GM12878 (cell line): Measurements from ENCODE around the gene SOX14. TPM values are rescaled to one million over a fixed set of nuclear protein-coding genes. Genes with fewer than 3 reads are reported as not detected.

Experiments used
- CTCF ChIP-seq, 3 experiments: IDR thresholded peaks in 2 of 3; conservative IDR thresholded peaks in 1 of 3; 2 replicates each; pipeline ENCODE4 v1.5.1; 2011; ENCODE audit warnings: low read depth in 3 of 3, low read length in 3 of 3, mild to moderate bottlenecking in 3 of 3, control low read depth in 2 of 3, moderate library complexity in 2 of 3, inconsistent platforms in 1 of 3, mixed read lengths in 1 of 3; ENCODE audit not compliant: control insufficient read depth in 2 of 3, insufficient read depth in 1 of 3; ENCODE audit errors: extremely low read depth in 1 of 3
- EGR1 ChIP-seq, 2 experiments: IDR thresholded peaks; 1 replicate in 1 of 2; 2 replicates in 1 of 2; pipeline ENCODE4 v1.6.1; 2011 to 2012; ENCODE audit warnings: low read depth in 2 of 2, low read length in 2 of 2, borderline replicate concordance in 1 of 2, mild to moderate bottlenecking in 1 of 2, moderate library complexity in 1 of 2
- IKZF1 ChIP-seq: fragments of 450-650 bp; conservative IDR thresholded peaks from 2 replicates; pipeline ENCODE4 v1.6.1; 2017; ENCODE audit warnings: antibody characterized with exemption, mild to moderate bottlenecking
- NR2F1 ChIP-seq: fragments of 450-650 bp; conservative IDR thresholded peaks from 2 replicates; pipeline ENCODE4 v1.6.1; 2017; ENCODE audit warnings: mild to moderate bottlenecking
- POLR2AphosphoS2 ChIP-seq: IDR thresholded peaks from 2 replicates; pipeline ENCODE4 v1.6.1; 2011; ENCODE audit warnings: low read depth, mild to moderate bottlenecking, low read length, improper control_type of control experiment, moderate library complexity
- ZBED1 ChIP-seq: IDR thresholded peaks from 2 replicates; pipeline ENCODE4 v1.6.1; 2016; ENCODE audit warnings: borderline replicate concordance
- polyA plus RNA-seq, 11 experiments: library from polyadenylated mRNA; depleted of rRNA in 4 of 11; unstranded in 6 of 11; stranded (reverse) in 5 of 11; fragments of >200 nt; fragmentation: Nextera tagmentation in 4 of 11; fragmentation: Illumina TruSeq in 1 of 11; extraction: Ambion mirVana in 4 of 11; extraction: Trizol in 1 of 11; gene quantifications; 1 replicate in 1 of 11; 2 replicates in 10 of 11; pipeline versions ENCODE4 v1.2.1 to v1.2.3, GENCODE V29; 2011 to 2016; ENCODE audit warnings: inconsistent platforms in 2 of 11, missing spikeins in 2 of 11, low read depth in 1 of 11
- total RNA-seq, 4 experiments: library from RNA; depleted of rRNA in 3 of 4; stranded (reverse); fragments of >200 nt in 3 of 4; fragmentation: Illumina TruSeq in 1 of 4; extraction: Trizol in 1 of 4; gene quantifications; 2 replicates each; pipeline versions ENCODE4 v1.2.1 to v1.2.3, GENCODE V29; 2013 to 2021
- TF ChIP-seq, protein P1 (sequence below): fragments of 450-650 bp; IDR thresholded peaks from 2 replicates; pipeline ENCODE4 v1.6.1; 2017; ENCODE audit warnings: mild to moderate bottlenecking
- TF ChIP-seq, protein P2 (sequence below): fragments of 450-650 bp; IDR thresholded peaks from 2 replicates; pipeline ENCODE4 v1.6.1; 2017; ENCODE audit warnings: mild to moderate bottlenecking, moderate library complexity

SOX14 gene
- total and polyA plus RNA-seq, 10 of the 15 experiments (the other 5 are each of a cell fraction or from before 2014, with no cell fraction given) = 0.11 TPM; not detected in 9

GRCh38 chr3:137787529-137787928, 23.4 kb downstream of the SOX14 start (continued):
- TF ChIP-seq, protein P1, sequence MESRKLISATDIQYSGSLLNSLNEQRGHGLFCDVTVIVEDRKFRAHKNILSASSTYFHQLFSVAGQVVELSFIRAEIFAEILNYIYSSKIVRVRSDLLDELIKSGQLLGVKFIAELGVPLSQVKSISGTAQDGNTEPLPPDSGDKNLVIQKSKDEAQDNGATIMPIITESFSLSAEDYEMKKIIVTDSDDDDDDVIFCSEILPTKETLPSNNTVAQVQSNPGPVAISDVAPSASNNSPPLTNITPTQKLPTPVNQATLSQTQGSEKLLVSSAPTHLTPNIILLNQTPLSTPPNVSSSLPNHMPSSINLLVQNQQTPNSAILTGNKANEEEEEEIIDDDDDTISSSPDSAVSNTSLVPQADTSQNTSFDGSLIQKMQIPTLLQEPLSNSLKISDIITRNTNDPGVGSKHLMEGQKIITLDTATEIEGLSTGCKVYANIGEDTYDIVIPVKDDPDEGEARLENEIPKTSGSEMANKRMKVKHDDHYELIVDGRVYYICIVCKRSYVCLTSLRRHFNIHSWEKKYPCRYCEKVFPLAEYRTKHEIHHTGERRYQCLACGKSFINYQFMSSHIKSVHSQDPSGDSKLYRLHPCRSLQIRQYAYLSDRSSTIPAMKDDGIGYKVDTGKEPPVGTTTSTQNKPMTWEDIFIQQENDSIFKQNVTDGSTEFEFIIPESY = no peak
- TF ChIP-seq ZBED1 = no peak
- TF ChIP-seq POLR2AphosphoS2 = no peak
- TF ChIP-seq NR2F1 = no peak
- TF ChIP-seq EGR1 (IDR thresholded peaks at IDR 0.05; ENCODE audit: borderline replicate concordance in 1 of 2, low read depth in 2 of 2, low read length in 2 of 2) = no peak
- no peak for TF ChIP-seq CTCF (IDR thresholded peaks at IDR 0.05 in 2 of 3, conservative IDR thresholded peaks at IDR 0.05 in 1 of 3; ENCODE audit: control insufficient read depth in 2 of 3, extremely low read depth in 1 of 3, insufficient read depth in 1 of 3, low read depth in 3 of 3, low read length in 3 of 3)
- no peak for TF ChIP-seq IKZF1
- TF ChIP-seq, protein P2, sequence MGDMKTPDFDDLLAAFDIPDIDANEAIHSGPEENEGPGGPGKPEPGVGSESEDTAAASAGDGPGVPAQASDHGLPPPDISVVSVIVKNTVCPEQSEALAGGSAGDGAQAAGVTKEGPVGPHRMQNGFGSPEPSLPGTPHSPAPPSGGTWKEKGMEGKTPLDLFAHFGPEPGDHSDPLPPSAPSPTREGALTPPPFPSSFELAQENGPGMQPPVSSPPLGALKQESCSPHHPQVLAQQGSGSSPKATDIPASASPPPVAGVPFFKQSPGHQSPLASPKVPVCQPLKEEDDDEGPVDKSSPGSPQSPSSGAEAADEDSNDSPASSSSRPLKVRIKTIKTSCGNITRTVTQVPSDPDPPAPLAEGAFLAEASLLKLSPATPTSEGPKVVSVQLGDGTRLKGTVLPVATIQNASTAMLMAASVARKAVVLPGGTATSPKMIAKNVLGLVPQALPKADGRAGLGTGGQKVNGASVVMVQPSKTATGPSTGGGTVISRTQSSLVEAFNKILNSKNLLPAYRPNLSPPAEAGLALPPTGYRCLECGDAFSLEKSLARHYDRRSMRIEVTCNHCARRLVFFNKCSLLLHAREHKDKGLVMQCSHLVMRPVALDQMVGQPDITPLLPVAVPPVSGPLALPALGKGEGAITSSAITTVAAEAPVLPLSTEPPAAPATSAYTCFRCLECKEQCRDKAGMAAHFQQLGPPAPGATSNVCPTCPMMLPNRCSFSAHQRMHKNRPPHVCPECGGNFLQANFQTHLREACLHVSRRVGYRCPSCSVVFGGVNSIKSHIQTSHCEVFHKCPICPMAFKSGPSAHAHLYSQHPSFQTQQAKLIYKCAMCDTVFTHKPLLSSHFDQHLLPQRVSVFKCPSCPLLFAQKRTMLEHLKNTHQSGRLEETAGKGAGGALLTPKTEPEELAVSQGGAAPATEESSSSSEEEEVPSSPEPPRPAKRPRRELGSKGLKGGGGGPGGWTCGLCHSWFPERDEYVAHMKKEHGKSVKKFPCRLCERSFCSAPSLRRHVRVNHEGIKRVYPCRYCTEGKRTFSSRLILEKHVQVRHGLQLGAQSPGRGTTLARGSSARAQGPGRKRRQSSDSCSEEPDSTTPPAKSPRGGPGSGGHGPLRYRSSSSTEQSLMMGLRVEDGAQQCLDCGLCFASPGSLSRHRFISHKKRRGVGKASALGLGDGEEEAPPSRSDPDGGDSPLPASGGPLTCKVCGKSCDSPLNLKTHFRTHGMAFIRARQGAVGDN = no peak
